ENCODE data around the gene SCO1.
"Not testable (repeated sequence)": the region's sequence is repeated elsewhere in the genome, so short reads cannot be mapped to it uniquely, and the experiment has no call there.

The SCO1 gene

GRCh38 chr17:10739386-10739785 is 42.1 kb upstream of the SCO1 start:
- H3K4me3 ChIP-seq (ENCODE audit: low read length) = no peak overlapping the region
- DNase-seq (ENCODE audit: low read depth) = no peak
- TF ChIP-seq CTCF (conservative IDR thresholded peaks at IDR 0.05; ENCODE audit: low read length) = no peak

DNA sequence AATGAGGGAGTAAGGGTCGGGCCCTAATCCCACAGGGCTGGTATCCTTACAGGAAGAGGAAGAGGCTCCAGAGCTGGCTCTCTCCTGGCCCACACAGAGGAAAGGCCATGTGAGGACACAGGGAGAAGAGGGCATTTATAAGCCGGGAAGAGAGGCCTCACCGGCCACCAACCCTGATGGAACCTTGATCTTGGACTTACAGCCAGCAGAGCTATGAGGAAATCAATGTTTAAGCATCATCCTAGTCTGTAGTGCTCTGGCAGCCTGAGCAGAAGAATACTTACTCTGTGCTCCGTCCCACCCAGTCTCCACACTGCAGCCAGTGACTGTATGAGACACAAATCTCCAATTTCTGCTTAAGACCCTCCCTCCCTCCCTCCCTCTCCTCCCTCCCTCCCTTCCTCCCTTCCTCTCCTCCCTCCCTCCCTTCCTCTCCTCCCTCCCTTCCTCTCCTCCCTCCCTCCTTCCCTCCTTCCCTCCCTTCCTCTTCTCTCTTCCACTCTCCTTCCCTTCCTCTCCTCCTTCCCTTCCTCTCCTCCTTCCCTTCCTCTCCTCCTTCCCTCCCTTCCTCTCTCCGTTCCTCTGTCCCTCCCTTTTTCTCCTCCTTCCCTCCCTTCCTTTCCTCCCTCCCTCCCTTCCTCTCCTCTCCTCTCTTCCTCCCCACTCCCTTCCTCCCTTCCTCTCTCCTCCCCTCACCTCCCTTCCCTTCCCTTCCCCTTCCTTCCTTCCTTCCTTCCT is 41.4 kb upstream of the SCO1 start:
- no peak overlapping the region for H3K4me3 ChIP-seq (ENCODE audit: low read length)
- TF ChIP-seq CTCF (conservative IDR thresholded peaks at IDR 0.05; ENCODE audit: low read length) = no peak
- DNase-seq (ENCODE audit: low read depth) = no peak

DNA sequence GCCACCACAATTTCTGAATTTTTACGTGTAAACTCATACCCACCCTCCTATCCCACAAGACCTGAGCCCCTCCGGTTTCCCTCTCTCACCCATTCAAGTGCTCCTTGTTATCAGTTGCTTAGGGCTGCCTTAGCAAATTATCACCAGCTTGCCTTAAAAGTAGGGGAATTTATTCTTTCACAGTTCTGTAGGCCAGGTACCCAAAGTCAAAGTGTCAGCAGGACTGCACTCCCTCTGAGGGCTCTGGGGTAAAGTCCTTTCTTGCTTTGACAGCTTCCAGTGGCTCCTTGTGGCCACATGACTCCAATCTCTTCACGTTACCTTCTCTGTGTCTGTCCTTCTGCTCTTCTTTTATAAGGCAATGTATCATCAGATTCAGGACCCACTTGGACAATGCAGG is 40.4 kb upstream of the SCO1 start:
- H3K4me3 ChIP-seq (ENCODE audit: low read length) = no peak overlapping the region
- TF ChIP-seq CTCF (conservative IDR thresholded peaks at IDR 0.05; ENCODE audit: low read length) = no peak
- no peak for DNase-seq (ENCODE audit: low read depth)

DNA sequence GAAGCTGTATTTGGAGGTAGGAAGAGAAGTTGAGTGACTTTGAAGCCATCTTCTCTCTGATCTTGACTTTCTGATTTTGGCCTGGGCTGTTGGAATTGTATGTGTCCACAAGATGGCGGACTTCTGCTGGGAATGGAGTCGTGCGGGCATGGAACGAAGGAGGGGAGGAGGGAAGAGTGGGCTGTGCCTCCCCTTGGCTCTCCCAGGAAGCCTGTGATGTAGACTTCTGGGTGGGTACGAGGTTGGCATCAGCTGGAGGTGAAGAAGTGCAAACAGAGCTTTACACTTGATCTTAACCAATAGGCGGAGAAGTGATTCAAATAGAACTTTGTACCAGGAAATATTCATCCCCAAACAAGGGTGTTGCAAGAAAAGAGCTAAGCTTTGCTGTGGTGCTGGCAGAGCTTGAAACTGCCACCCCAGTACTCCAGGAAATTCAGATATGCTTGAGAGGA is 39.9 kb upstream of the SCO1 start:
- H3K4me3 ChIP-seq (ENCODE audit: low read length) = no peak overlapping the region
- TF ChIP-seq CTCF (conservative IDR thresholded peaks at IDR 0.05; ENCODE audit: low read length) = peak; percentile 83
- peak; percentile 58 for DNase-seq (ENCODE audit: low read depth)

- TF ChIP-seq CTCF (conservative IDR thresholded peaks at IDR 0.05; ENCODE audit: low read length) = no peak
- H3K4me3 ChIP-seq (ENCODE audit: low read length) = no peak overlapping the region
- no peak for DNase-seq (ENCODE audit: low read depth)
These were observed 38.5 kb upstream of the SCO1 start for GRCh38 chr17:10735821-10736220.

- DNase-seq (ENCODE audit: low read depth) = no peak
- no peak for TF ChIP-seq CTCF (conservative IDR thresholded peaks at IDR 0.05; ENCODE audit: low read length)
- H3K4me3 ChIP-seq (ENCODE audit: low read length) = no peak overlapping the region
These were observed 37.9 kb upstream of the SCO1 start for GRCh38 chr17:10735251-10735650.

GRCh38 chr17:10733666-10734065 is 36.3 kb upstream of the SCO1 start:
- H3K4me3 ChIP-seq (ENCODE audit: low read length) = no peak overlapping the region
- DNase-seq (ENCODE audit: low read depth) = no peak
- TF ChIP-seq CTCF (conservative IDR thresholded peaks at IDR 0.05; ENCODE audit: low read length) = no peak

- H3K4me3 ChIP-seq (ENCODE audit: low read length); DNase-seq (ENCODE audit: low read depth): not testable (repeated sequence)
These were observed 34.8 kb upstream of the SCO1 start for GRCh38 chr17:10732121-10732520.

Measured in AG10803 (cell line).